GM19351 (cell line): ENCODE data around the gene USP14.
"Not testable (repeated sequence)": the region's sequence is repeated elsewhere in the genome, so short reads cannot be mapped to it uniquely, and the experiment has no call there.

Source experiments
- ATAC-seq: cut with Tn5 transposase; IDR thresholded peaks from one replicate; pipeline ENCODE4 v1.9.1; 2021; ENCODE audit warnings: mild to moderate bottlenecking, moderate library complexity; ENCODE audit not compliant: unreplicated experiment

Gene USP14

GRCh38 chr18:158128-159036 is at the start of gene USP14:
Gene USP14 (plus strand): TSS chr18:158557. CDS start chr18:158699, 142 bp downstream.
- ATAC-seq, result peak; percentile 90

- ATAC-seq, result not testable (repeated sequence)
Measured at GRCh38 chr18:108665-109063, 49.7 kb upstream of the USP14 start.

DNA sequence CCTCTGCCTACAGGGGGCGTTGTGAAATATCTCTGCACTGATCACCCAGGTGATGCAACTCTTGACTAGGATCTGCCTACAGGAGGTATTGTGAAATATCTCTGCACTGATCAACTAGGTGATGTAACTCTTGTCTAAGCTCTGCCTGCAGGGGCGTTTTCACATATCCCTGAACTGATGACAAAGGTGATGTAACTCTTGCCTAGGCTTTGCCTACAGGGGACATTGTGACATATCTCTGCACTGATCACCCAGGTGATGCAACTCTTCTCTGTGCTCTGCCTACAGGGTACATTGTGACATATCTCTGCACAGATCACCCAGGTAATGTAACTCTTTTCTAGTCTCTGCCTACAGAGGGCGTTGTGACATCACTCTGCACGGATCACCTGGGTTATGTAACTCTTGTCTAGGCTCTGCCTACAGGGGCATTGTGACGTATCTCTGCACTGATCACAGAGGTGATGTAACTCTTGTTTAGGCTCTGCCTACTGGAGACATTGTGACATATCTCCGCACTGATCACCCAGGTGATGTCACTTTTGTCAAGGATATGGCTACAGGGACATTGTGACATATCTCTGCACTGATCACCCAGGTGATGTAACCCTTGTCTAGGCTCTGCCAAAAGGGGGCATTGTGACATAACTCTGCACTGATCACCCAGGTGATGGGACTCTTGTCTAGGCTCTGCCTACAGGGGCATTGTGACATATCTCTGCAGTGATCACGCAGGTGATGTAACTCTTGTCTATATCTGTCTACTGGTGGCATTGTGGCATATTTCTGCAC is 49.0 kb upstream of the USP14 start:
- not testable (repeated sequence) for ATAC-seq

- ATAC-seq, result not testable (repeated sequence)
Measured at GRCh38 chr18:109922-110261, 48.5 kb upstream of the USP14 start.

- ATAC-seq, result not testable (repeated sequence)
Measured at GRCh38 chr18:110351-111201, 47.8 kb upstream of the USP14 start.

DNA sequence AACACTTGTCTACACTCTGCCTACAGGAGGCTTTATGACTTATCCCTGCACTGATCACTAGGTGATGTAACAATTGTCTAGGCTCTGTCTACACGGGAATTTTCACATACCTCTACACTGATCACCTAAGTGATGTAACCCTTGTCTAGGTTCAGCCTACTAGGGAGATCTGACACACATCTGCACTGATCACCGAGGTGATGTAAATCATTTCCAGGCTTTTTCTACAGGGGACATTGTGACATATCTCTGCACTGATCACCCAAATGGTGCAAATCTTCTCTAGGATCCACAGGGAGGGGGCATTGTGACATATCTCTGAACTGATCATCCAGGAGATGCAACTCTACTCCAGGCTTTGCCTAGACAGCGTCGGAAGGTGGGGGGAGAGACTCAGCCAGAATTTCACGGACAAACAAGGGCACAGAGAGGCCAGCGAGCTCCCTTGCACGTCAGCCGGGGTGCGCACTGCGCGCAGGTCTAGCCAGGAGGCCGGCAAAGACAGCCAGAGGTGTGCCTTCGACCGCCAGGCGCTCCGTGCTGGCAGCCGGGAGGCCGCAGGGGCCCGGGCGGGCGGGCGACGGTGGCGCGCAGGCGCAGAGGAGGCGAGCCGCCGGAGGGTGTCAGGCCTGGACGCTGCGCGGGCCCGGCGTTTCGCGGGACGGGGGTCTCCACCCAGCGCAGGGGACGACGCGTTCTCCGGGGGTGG is 46.9 kb upstream of the USP14 start:
- ATAC-seq, result peak; percentile 48

- ATAC-seq, result not testable (repeated sequence)
Measured at GRCh38 chr18:112015-112733, 46.2 kb upstream of the USP14 start.

DNA sequence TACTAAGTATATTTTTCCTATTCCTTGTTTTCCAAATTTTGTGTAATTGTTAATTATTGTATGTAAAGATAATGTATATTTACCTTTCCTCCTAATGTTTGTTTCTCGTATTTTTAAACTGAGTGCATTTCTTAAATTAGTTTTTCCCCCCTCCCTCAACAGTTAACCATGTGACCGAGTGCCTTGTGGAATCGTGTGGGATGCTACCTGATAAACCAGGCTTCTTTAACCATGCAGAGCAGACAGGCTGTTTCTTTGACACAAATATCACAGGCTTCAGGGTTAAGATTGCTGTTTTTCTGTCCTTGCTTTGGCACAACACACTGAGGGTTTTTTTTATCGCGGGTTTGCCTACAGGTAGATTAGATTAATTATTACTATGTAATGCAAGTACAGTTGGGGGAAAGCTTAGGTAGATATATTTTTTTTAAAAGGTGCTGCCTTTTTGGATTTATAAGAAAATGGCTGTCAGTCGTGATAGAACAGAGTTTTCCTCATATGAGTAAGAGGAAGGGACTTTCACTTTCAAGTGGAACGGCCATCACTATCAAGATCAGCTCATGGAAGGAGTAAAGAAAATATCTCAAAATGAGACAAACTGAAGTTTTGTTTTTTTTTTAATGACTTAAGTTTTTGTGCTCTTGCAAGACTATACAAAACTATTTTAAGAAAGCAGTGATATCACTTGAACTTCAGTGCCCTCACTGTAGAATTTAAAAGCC is 37.7 kb upstream of the USP14 start:
- ATAC-seq, result not testable (repeated sequence)

- ATAC-seq, result no peak
Measured at GRCh38 chr18:135045-135444, 23.3 kb upstream of the USP14 start.

DNA sequence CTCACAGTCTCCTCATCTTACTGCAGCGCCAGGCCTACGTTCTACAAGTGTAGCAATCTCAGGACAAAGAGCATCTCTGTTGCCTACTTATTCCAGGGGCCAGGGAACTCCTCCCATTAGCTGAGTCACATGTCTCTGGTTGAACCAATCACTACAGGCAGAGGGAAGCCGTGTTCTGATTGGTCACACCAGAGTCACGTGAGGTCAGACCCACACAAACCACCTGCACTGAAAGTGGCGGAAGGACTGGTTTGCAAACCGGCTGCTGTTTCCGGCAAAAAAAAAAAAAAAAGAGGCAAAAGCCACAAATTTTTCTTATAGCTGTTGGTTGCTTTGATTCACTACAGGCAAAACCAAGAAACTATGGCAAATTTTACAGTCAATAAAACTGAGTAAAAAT is 21.9 kb upstream of the USP14 start:
- ATAC-seq, result no peak

- ATAC-seq, result no peak
Measured at GRCh38 chr18:137327-137726, 21.0 kb upstream of the USP14 start.

GRCh38 chr18:140670-141266 is 17.6 kb upstream of the USP14 start:
- no peak for ATAC-seq

DNA sequence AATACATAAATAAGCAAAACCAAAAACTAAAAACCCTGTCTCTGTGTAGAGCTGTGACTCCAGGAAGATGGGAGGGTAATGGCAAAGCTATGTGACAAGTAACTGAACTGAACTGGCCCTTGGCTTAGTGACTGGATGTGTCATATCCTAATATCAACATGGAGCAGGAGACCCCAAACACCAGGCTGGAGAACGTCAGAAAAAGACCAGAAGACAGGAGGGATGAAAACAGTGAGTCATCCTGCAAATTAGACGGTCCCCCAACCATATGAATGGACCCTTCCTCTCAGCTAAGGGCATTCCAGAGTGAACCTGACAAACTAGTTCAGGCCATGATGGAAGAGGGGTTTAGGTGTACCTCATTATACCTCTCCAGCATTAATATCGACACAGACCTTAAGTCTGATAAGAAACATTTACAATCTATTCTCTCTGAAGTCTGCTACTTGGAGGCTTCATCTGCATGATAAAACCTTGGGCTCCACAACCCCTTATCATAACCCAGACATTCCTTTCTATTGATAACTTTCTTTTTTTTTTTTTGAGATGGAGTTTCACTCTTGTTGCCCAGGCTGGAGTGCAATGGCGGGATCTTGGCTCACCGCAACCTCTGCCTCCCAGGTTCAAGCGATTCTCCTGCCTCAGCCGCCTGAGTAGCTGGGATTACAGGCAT is 15.6 kb upstream of the USP14 start:
- ATAC-seq, result not testable (repeated sequence)

DNA sequence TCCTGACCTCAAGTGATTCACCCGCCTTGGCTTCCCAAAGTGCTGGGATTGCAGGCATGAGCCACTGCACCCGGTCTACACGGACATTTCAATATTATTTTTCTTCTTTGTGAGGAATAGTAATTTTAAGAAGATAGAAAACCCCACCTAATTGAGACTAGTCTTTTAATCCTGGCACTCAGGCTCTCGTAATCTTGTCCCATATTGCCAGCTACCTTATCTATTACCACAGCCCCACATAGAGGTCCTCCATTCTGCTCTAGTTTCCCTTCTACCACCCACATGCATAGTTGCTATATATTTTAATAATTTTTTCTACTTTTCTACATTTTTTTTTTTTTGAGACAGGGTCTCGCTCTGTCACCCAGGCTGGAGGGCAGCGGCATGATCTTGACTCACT is 9.5 kb upstream of the USP14 start:
- no peak for ATAC-seq

- no peak for ATAC-seq
Measured at GRCh38 chr18:154151-154550, 4.2 kb upstream of the USP14 start.

GRCh38 chr18:155688-156087 is 2.7 kb upstream of the USP14 start:
- no peak for ATAC-seq

DNA sequence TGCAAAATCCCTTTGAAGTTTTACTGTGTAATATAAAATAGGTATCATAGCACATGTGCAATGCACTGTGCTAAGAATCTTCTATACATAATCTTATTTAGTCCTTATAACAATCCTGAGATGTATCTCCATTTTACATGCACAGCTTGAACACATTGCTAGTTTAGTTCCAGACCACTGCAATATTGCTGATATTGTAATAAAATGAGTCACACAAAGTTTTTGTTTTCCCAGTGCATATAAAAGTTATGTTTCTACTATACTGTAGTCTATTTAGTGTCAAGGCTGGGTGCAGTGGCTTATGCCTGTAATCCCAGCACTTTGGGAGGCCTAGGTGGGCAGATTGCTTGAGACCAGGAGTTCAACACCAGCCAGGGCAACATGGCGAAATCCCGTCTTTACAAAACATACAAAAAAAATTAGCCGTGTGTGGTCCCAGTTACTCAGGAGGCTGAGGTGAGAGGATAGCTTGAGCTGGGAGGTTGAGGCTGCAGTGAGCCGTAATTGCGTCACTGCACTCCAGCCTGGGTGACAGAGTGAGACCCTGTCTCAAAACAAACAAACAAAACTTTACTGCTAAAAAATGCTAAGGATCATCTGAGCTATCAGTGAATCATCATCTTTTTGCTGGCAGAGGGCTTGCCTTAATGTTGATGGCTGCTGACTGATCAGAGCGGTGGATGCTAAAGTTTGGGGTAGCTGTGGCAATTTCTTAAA is 1.7 kb upstream of the USP14 start:
- ATAC-seq, result no peak
